ENCODE data around the gene MTARC1. TPM values are rescaled to one million over a fixed set of nuclear protein-coding genes. Genes with fewer than 3 reads are reported as not detected.
A peak's percentile ranks its signal among the peaks of the same experiment; 100 is the strongest.

MTARC1 gene
- 0.73 and 2.1 TPM in 2 replicates for total RNA-seq

- DNase-seq (ENCODE audit: low read depth, low spot score): no peak
Measured at GRCh38 chr1:220786337-220787068, at the start of gene MTARC1. TSS of gene MTARC1 (plus strand) at chr1:220786913. CDS start at chr1:220786945, 32 bp downstream.

GRCh38 chr1:220741349-220741748 lies 45.4 kb upstream of the MTARC1 start:
- no peak for DNase-seq (ENCODE audit: low read depth, low spot score)

GRCh38 chr1:220741825-220742224 lies 44.9 kb upstream of the MTARC1 start:
- DNase-seq (ENCODE audit: low read depth, low spot score): no peak

GRCh38 chr1:220742520-220742919 lies 44.2 kb upstream of the MTARC1 start:
- no peak for DNase-seq (ENCODE audit: low read depth, low spot score)

GRCh38 chr1:220746851-220747250 lies 39.9 kb upstream of the MTARC1 start:
- DNase-seq (ENCODE audit: low read depth, low spot score): no peak

- DNase-seq (ENCODE audit: low read depth, low spot score): no peak
Measured at GRCh38 chr1:220747437-220748088, 39.1 kb upstream of the MTARC1 start.

- peak; percentile 32 for DNase-seq (ENCODE audit: low read depth, low spot score)
Measured at GRCh38 chr1:220748089-220748934, 38.4 kb upstream of the MTARC1 start, which contains the start of gene MTARC2. TSS of gene MTARC2 (plus strand) at chr1:220748322. CDS start at chr1:220748532, 210 bp downstream.

GRCh38 chr1:220748936-220749335 lies 37.8 kb upstream of the MTARC1 start:
- no peak for DNase-seq (ENCODE audit: low read depth, low spot score)

GRCh38 chr1:220750131-220750515 lies 36.6 kb upstream of the MTARC1 start:
- no peak for DNase-seq (ENCODE audit: low read depth, low spot score)

- DNase-seq (ENCODE audit: low read depth, low spot score): no peak
Measured at GRCh38 chr1:220751111-220751510, 35.6 kb upstream of the MTARC1 start.

- no peak for DNase-seq (ENCODE audit: low read depth, low spot score)
Measured at GRCh38 chr1:220754212-220754917, 32.3 kb upstream of the MTARC1 start.

- no peak for DNase-seq (ENCODE audit: low read depth, low spot score)
Measured at GRCh38 chr1:220754918-220755295, 31.8 kb upstream of the MTARC1 start.

- DNase-seq (ENCODE audit: low read depth, low spot score): no peak
Measured at GRCh38 chr1:220755309-220755708, 31.4 kb upstream of the MTARC1 start.

GRCh38 chr1:220757441-220757840 lies 29.3 kb upstream of the MTARC1 start:
- no peak for DNase-seq (ENCODE audit: low read depth, low spot score)

- DNase-seq (ENCODE audit: low read depth, low spot score): no peak
Measured at GRCh38 chr1:220759147-220759546, 27.6 kb upstream of the MTARC1 start.

GRCh38 chr1:220761688-220762427 lies 24.9 kb upstream of the MTARC1 start:
- DNase-seq (ENCODE audit: low read depth, low spot score): no peak

- DNase-seq (ENCODE audit: low read depth, low spot score): no peak
Measured at GRCh38 chr1:220764757-220765156, 22.0 kb upstream of the MTARC1 start.

GRCh38 chr1:220767312-220768125 lies 19.2 kb upstream of the MTARC1 start:
- DNase-seq (ENCODE audit: low read depth, low spot score): no peak

GRCh38 chr1:220768126-220768601 lies 18.5 kb upstream of the MTARC1 start:
- DNase-seq (ENCODE audit: low read depth, low spot score): no peak

- no peak for DNase-seq (ENCODE audit: low read depth, low spot score)
Measured at GRCh38 chr1:220769205-220769604, 17.5 kb upstream of the MTARC1 start.

All from pulmonary artery endothelial cell (primary cell).